SK-N-SH (cell line): ENCODE results near the gene NPTX2. TPM values are rescaled to one million over a fixed set of nuclear protein-coding genes. Genes with fewer than 3 reads are reported as not detected.
"Not testable (repeated sequence)": the region's sequence is repeated elsewhere in the genome, so short reads cannot be mapped to it uniquely, and the experiment has no call there.

Experiments
- CTCF ChIA-PET: fragments of 300-600, 350-600 bp; formaldehyde crosslinking; extraction: SDS; loops from one replicate; lab custom pipeline; 2021; lab: Yijun Ruan, JAX
- POLR2A ChIA-PET: fragments of 350-600 bp; sonication (Branson Sonifier 250); formaldehyde crosslinking; extraction: SDS; loops from one replicate; lab custom pipeline; 2020; ENCODE audit warnings: antibody characterized with exemption, inconsistent platforms; lab: Yijun Ruan, JAX
- DNase-seq: peaks from one replicate; pipeline ENCODE4 v3.0.0; 2012
- H2AFZ ChIP-seq: fragments of 200-600 bp; sonication (generic); 2 replicates; pipeline ENCODE4 v1.8.1; 2016; ENCODE audit warnings: antibody characterized with exemption, mild to moderate bottlenecking, low read depth
- H3F3A ChIP-seq: fragments of 200-600 bp; sonication (generic); replicated peaks from 2 replicates; pipeline ENCODE3; 2016; ENCODE audit warnings: antibody characterized with exemption, mild to moderate bottlenecking; ENCODE audit not compliant: insufficient read depth
- H3K27ac ChIP-seq, 2 experiments: fragments of 200-500 bp in 1 of 2; fragments of 200-600 bp in 1 of 2; sonication (Bioruptor generic) in 1 of 2; sonication (generic), shearing (Covaris generic) in 1 of 2; 2 replicates each; pipeline versions ENCODE4 v1.5.1 to v1.6.1; 2014 to 2016; ENCODE audit warnings: low read depth in 2 of 2, inconsistent platforms in 1 of 2, low read length in 1 of 2, mild to moderate bottlenecking in 1 of 2, mixed read lengths in 1 of 2
- H3K27me3 ChIP-seq: fragments of 200-600 bp; sonication (generic), shearing (Covaris generic); 2 replicates; pipeline ENCODE4 v1.6.1; 2016; ENCODE audit warnings: mixed run types; ENCODE audit not compliant: insufficient read depth
- H3K36me3 ChIP-seq, 2 experiments: fragments of 200-500 bp in 1 of 2; fragments of 200-600 bp in 1 of 2; sonication (Bioruptor generic) in 1 of 2; sonication (generic) in 1 of 2; replicated peaks in 1 of 2; 2 replicates each; pipeline versions ENCODE3 to v1.5.1; 2014 to 2016; ENCODE audit warnings: low read length in 1 of 2, mild to moderate bottlenecking in 1 of 2; ENCODE audit not compliant: insufficient read depth in 2 of 2, control insufficient read depth in 1 of 2
- H3K4me1 ChIP-seq, 2 experiments: fragments of 200-500 bp in 1 of 2; fragments of 200-600 bp in 1 of 2; sonication (Bioruptor generic) in 1 of 2; sonication (generic), shearing (Covaris generic) in 1 of 2; 2 replicates each; pipeline versions ENCODE4 v1.5.1 to v1.6.1; 2014 to 2016; ENCODE audit warnings: low read depth in 1 of 2, low read length in 1 of 2, mixed run types in 1 of 2; ENCODE audit not compliant: insufficient read depth in 2 of 2, control insufficient read depth in 1 of 2
- H3K4me2 ChIP-seq: fragments of 200-600 bp; sonication (generic), shearing (Covaris generic); 2 replicates; pipeline ENCODE4 v1.6.1; 2017; ENCODE audit warnings: mixed run types
- H3K4me3 ChIP-seq, 2 experiments: fragments of 200-500 bp in 1 of 2; fragments of 200-600 bp in 1 of 2; sonication (Bioruptor generic) in 1 of 2; sonication (generic), shearing (Covaris generic) in 1 of 2; 2 replicates each; pipeline versions ENCODE4 v1.5.1 to v1.8.1; 2014 to 2016; ENCODE audit warnings: low read depth in 2 of 2, inconsistent platforms in 1 of 2, low read length in 1 of 2, mild to moderate bottlenecking in 1 of 2, mixed read lengths in 1 of 2, moderate library complexity in 1 of 2
- H3K79me2 ChIP-seq: fragments of 200-600 bp; sonication (generic); 2 replicates; pipeline ENCODE4 v1.8.1; 2017; ENCODE audit warnings: mild to moderate bottlenecking; ENCODE audit not compliant: insufficient read depth
- H3K9ac ChIP-seq: fragments of 200-600 bp; sonication (generic); 2 replicates; pipeline ENCODE4 v1.6.1; 2017; ENCODE audit warnings: mixed run types
- H3K9me2 ChIP-seq: fragments of 200-600 bp; sonication (generic); 2 replicates; pipeline ENCODE4 v1.6.1; 2017; ENCODE audit warnings: mixed run types
- H3K9me3 ChIP-seq: fragments of 200-600 bp; sonication (generic); 2 replicates; pipeline ENCODE4 v1.6.1; 2017; ENCODE audit warnings: mixed run types, mild to moderate bottlenecking, moderate library complexity
- H4K20me1 ChIP-seq: fragments of 200-600 bp; sonication (generic); 2 replicates; pipeline ENCODE4 v1.6.1; 2017; ENCODE audit warnings: mild to moderate bottlenecking, mixed run types; ENCODE audit not compliant: insufficient read depth
- CHD2 ChIP-seq: fragments of 150-350 bp; IDR thresholded peaks from 2 replicates; pipeline ENCODE4 v1.6.1; 2018; ENCODE audit warnings: low read length; ENCODE audit not compliant: partially characterized antibody
- ELF1 ChIP-seq: IDR thresholded peaks from 2 replicates; pipeline ENCODE4 v1.4.0; 2012
- EP300 ChIP-seq, 2 experiments: IDR thresholded peaks; 2 replicates each; pipeline versions ENCODE4 v1.4.0 to v1.6.1; 2012; ENCODE audit warnings: borderline replicate concordance in 1 of 2, low read depth in 1 of 2, low read length in 1 of 2
- FOSL2 ChIP-seq: IDR thresholded peaks from 2 replicates; pipeline ENCODE4 v1.4.0; 2012; ENCODE audit warnings: low read depth, mild to moderate bottlenecking, moderate library complexity, borderline replicate concordance
- FOXJ3 ChIP-seq: sonication (generic); formaldehyde crosslinking; IDR thresholded peaks from 2 replicates; pipeline ENCODE4 v1.5.1; 2020; ENCODE audit warnings: mild to moderate bottlenecking, missing genetic modification reagents
- FOXM1 ChIP-seq: IDR thresholded peaks from 2 replicates; pipeline ENCODE4 v1.4.0; 2012; ENCODE audit warnings: low read depth, mild to moderate bottlenecking
- GABPA ChIP-seq: IDR thresholded peaks from 2 replicates; pipeline ENCODE4 v1.4.0; 2012; ENCODE audit warnings: low read depth, mild to moderate bottlenecking
- GATA2 ChIP-seq: sonication (generic); formaldehyde crosslinking; IDR thresholded peaks from 2 replicates; pipeline ENCODE4 v1.5.0; 2020; ENCODE audit warnings: mild to moderate bottlenecking, missing genetic modification reagents
- RAD21 ChIP-seq: IDR thresholded peaks from 2 replicates; pipeline ENCODE4 v1.6.1; 2012; ENCODE audit warnings: mild to moderate bottlenecking, low read length
- RFX5 ChIP-seq: IDR thresholded peaks from 2 replicates; pipeline ENCODE4 v1.6.1; 2012; ENCODE audit warnings: mild to moderate bottlenecking, improper control_type of control experiment, low read length
- SIN3A ChIP-seq: IDR thresholded peaks from 2 replicates; pipeline ENCODE4 v1.6.1; 2012; ENCODE audit warnings: low read depth, mild to moderate bottlenecking, low read length, moderate library complexity, borderline replicate concordance
- WGBS: methylation state at CpG from one replicate; pipeline ENCODE4 v1.1.6; 2017; ENCODE audit warnings: low lambda C conversion rate; 5-methylcytosine and 5-hydroxymethylcytosine counted together
- polyA plus RNA-seq, 3 experiments: library from polyadenylated mRNA; depleted of rRNA; stranded (reverse); fragments of >200 nt; gene quantifications; 2 replicates each; pipeline ENCODE4 v1.2.3, GENCODE V29; 2012
- TF ChIP-seq, protein P1 (sequence below): IDR thresholded peaks from 2 replicates; pipeline ENCODE4 v1.6.1; 2012; ENCODE audit warnings: mild to moderate bottlenecking, low read depth, low read length, moderate library complexity
- TF ChIP-seq, protein P2 (sequence below): fragments of 150-350 bp; IDR thresholded peaks from 2 replicates; pipeline ENCODE4 v1.6.1; 2016; ENCODE audit warnings: mild to moderate bottlenecking, low read depth, low read length
- TF ChIP-seq, protein P3 (sequence below): IDR thresholded peaks from 2 replicates; pipeline ENCODE4; 2012
- TF ChIP-seq, protein P4 (sequence below): IDR thresholded peaks from 2 replicates; pipeline ENCODE4 v1.4.0; 2012; ENCODE audit warnings: low read depth, borderline replicate concordance
- TF ChIP-seq, protein P5 (sequence below): fragments of 200-600 bp; sonication (generic); IDR thresholded peaks from 2 replicates; pipeline ENCODE4 v1.6.1; 2017; ENCODE audit warnings: antibody characterized with exemption, mild to moderate bottlenecking, moderate library complexity

Gene NPTX2
- polyA plus RNA-seq, 1 of the 3 experiments (the other 2 are of a cell fraction), result 0.41 TPM

DNA sequence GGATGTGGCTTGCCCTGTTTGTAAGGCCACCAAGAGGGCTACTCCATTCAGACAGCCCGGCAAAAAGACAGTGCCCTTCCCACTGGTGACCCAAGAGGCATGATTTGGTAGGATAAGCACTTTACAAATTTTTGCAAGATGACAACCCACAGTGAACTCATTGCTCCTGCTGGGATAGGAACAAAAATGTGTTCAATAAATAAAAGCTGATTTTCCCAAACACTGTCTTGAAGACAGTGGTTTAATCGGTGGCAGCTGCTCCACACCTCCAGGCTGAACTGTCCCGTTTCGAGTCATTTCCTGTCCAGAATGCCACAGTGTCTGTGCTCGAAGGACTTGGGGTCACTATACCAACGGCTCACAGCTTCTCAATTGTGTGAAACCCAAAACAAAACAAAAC lies 45.1 kb upstream of the NPTX2 start:
- CTCF ChIA-PET, result interaction anchor here (2.0 kb wide), 1 partner anchor 46 kb away, joined by 7 read pairs; the partner anchor contains the start of gene NPTX2
- H3K9ac ChIP-seq, result no peak overlapping the region
- DNase-seq, result no peak
- H4K20me1 ChIP-seq, result no peaks in the 10 kb centered on the region
- H3K9me2 ChIP-seq, result no peaks in the 10 kb centered on the region
- H3K4me2 ChIP-seq, result no peak overlapping the region
- TF ChIP-seq, protein P1, sequence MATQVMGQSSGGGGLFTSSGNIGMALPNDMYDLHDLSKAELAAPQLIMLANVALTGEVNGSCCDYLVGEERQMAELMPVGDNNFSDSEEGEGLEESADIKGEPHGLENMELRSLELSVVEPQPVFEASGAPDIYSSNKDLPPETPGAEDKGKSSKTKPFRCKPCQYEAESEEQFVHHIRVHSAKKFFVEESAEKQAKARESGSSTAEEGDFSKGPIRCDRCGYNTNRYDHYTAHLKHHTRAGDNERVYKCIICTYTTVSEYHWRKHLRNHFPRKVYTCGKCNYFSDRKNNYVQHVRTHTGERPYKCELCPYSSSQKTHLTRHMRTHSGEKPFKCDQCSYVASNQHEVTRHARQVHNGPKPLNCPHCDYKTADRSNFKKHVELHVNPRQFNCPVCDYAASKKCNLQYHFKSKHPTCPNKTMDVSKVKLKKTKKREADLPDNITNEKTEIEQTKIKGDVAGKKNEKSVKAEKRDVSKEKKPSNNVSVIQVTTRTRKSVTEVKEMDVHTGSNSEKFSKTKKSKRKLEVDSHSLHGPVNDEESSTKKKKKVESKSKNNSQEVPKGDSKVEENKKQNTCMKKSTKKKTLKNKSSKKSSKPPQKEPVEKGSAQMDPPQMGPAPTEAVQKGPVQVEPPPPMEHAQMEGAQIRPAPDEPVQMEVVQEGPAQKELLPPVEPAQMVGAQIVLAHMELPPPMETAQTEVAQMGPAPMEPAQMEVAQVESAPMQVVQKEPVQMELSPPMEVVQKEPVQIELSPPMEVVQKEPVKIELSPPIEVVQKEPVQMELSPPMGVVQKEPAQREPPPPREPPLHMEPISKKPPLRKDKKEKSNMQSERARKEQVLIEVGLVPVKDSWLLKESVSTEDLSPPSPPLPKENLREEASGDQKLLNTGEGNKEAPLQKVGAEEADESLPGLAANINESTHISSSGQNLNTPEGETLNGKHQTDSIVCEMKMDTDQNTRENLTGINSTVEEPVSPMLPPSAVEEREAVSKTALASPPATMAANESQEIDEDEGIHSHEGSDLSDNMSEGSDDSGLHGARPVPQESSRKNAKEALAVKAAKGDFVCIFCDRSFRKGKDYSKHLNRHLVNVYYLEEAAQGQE, result no peak
- no peak for TF ChIP-seq ELF1
- no peak for TF ChIP-seq RFX5
- TF ChIP-seq FOXM1, result no peak
- TF ChIP-seq, protein P2, sequence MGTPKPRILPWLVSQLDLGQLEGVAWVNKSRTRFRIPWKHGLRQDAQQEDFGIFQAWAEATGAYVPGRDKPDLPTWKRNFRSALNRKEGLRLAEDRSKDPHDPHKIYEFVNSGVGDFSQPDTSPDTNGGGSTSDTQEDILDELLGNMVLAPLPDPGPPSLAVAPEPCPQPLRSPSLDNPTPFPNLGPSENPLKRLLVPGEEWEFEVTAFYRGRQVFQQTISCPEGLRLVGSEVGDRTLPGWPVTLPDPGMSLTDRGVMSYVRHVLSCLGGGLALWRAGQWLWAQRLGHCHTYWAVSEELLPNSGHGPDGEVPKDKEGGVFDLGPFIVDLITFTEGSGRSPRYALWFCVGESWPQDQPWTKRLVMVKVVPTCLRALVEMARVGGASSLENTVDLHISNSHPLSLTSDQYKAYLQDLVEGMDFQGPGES, result no peak
- no peak for TF ChIP-seq RAD21
- TF ChIP-seq GABPA, result no peak
- TF ChIP-seq, protein P3, sequence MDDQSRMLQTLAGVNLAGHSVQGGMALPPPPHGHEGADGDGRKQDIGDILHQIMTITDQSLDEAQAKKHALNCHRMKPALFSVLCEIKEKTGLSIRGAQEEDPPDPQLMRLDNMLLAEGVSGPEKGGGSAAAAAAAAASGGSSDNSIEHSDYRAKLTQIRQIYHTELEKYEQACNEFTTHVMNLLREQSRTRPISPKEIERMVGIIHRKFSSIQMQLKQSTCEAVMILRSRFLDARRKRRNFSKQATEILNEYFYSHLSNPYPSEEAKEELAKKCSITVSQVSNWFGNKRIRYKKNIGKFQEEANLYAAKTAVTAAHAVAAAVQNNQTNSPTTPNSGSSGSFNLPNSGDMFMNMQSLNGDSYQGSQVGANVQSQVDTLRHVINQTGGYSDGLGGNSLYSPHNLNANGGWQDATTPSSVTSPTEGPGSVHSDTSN, result no peak
- no peak for TF ChIP-seq CHD2
- TF ChIP-seq, protein P4, sequence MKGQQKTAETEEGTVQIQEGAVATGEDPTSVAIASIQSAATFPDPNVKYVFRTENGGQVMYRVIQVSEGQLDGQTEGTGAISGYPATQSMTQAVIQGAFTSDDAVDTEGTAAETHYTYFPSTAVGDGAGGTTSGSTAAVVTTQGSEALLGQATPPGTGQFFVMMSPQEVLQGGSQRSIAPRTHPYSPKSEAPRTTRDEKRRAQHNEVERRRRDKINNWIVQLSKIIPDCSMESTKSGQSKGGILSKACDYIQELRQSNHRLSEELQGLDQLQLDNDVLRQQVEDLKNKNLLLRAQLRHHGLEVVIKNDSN, result no peak
- TF ChIP-seq FOSL2, result no peak
- TF ChIP-seq FOXJ3, result no peak
- TF ChIP-seq, protein P5, sequence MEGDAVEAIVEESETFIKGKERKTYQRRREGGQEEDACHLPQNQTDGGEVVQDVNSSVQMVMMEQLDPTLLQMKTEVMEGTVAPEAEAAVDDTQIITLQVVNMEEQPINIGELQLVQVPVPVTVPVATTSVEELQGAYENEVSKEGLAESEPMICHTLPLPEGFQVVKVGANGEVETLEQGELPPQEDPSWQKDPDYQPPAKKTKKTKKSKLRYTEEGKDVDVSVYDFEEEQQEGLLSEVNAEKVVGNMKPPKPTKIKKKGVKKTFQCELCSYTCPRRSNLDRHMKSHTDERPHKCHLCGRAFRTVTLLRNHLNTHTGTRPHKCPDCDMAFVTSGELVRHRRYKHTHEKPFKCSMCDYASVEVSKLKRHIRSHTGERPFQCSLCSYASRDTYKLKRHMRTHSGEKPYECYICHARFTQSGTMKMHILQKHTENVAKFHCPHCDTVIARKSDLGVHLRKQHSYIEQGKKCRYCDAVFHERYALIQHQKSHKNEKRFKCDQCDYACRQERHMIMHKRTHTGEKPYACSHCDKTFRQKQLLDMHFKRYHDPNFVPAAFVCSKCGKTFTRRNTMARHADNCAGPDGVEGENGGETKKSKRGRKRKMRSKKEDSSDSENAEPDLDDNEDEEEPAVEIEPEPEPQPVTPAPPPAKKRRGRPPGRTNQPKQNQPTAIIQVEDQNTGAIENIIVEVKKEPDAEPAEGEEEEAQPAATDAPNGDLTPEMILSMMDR, result no peak
- TF ChIP-seq SIN3A, result no peak
- TF ChIP-seq GATA2, result no peak
- TF ChIP-seq EP300 (IDR thresholded peaks at IDR 0.05; ENCODE audit: borderline replicate concordance in 1 of 2, low read depth in 1 of 2, low read length in 1 of 2), result no peak
- TF ChIP-seq, all 33 proteins: peak for 0
- no peaks in the 10 kb centered on the region for H3F3A ChIP-seq
- no peak overlapping the region for H3K4me3 ChIP-seq
- H3K36me3 ChIP-seq, result no peaks in the 10 kb centered on the region
- 25% methylated on average over 6 of the region's 6 CpGs for WGBS
- no peak overlapping the region for H2AFZ ChIP-seq
- H3K9me3 ChIP-seq, result peaks cover 7% of the 10 kb centered on the region; the same call in 1 of the 2 replicates
- H3K27me3 ChIP-seq, result no peaks in the 10 kb centered on the region
- no peak overlapping the region for H3K27ac ChIP-seq
- no peaks in the 10 kb centered on the region for H3K79me2 ChIP-seq
- H3K4me1 ChIP-seq, result peaks cover 0 to 24% of the 10 kb centered on the region in 2 experiments; a peak in 2 of 4 replicates
- POLR2A ChIA-PET, result no interaction called here

DNA sequence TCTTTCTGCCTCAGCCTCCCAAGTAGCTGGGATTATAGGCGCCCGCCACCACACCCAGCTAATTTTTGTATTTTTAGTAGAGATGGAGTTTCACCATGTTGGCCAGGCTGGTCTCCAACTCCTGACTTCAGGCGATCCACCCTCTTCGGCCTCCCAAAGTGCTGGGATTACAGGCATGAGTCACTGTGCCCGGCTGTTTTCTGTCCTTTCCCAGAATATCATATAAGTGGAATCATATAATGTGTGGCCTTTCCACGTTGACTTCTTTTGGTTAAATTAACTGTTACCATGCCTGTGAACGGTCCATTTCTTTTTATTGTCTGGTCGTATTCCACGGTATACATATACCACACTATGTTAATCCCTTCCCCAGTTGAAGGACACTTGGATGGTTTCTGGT lies 44.4 kb upstream of the NPTX2 start:
- H3K4me3 ChIP-seq, H3K36me3 ChIP-seq, POLR2A ChIA-PET, H3K9me3 ChIP-seq, CTCF ChIA-PET, H3K9ac ChIP-seq, H3F3A ChIP-seq, H3K79me2 ChIP-seq, H3K27me3 ChIP-seq, DNase-seq, H4K20me1 ChIP-seq, H3K9me2 ChIP-seq, H3K4me2 ChIP-seq, H2AFZ ChIP-seq, H3K27ac ChIP-seq: not testable (repeated sequence)
- H3K4me1 ChIP-seq, result peaks cover 0 to 18% of the 10 kb centered on the region in 2 experiments; a peak in 1 of 4 replicates
- WGBS, result 56% methylated on average over 9 of the region's 9 CpGs
